IMR-90 (cell line): Measurements from ENCODE around the gene AKT3. TPM values are rescaled to one million over a fixed set of nuclear protein-coding genes. Genes with fewer than 3 reads are reported as not detected.

Experiments
- ATAC-seq: fragments of 200-7000 bp; cut with Tn5 transposase; 2 replicates; pipeline ENCODE4 v1.9.1; 2020; ENCODE audit warnings: low read depth, mild to moderate bottlenecking, moderate library complexity
- BruUV-seq: library from RNA; stranded (reverse); fragments of 400-500 nt; replicated peaks from 2 replicates; lab custom pipeline; 2021; lab: Mats Ljungman, UMichigan
- CTCF ChIA-PET: fragments of 300-600 bp; formaldehyde crosslinking; extraction: SDS; loops from one replicate; lab custom pipeline; 2021; ENCODE audit warnings: antibody characterized with exemption; lab: Yijun Ruan, JAX
- POLR2A ChIA-PET: fragments of 300-600 bp; sonication (Branson Sonifier 250); formaldehyde crosslinking; loops from one replicate; lab custom pipeline; 2022; ENCODE audit warnings: antibody characterized with exemption; ENCODE audit not compliant: unreplicated experiment; lab: Charles Lee
- DNase-seq: peaks from one replicate; pipeline ENCODE4 v3.0.0; 2013
- H2AFZ ChIP-seq: replicated peaks from 2 replicates; pipeline ENCODE3; 2013; ENCODE audit warnings: low read length, mild to moderate bottlenecking; ENCODE audit not compliant: poor library complexity
- H2AK5ac ChIP-seq: 2 replicates; pipeline ENCODE4 v1.6.1; 2013; ENCODE audit warnings: low read depth, low read length, inconsistent platforms
- H2AK9ac ChIP-seq: replicated peaks from 2 replicates; pipeline ENCODE3; 2013; ENCODE audit warnings: mild to moderate bottlenecking, low read depth, low read length, moderate library complexity; ENCODE audit not compliant: poor library complexity
- H2BK120ac ChIP-seq: 2 replicates; pipeline ENCODE4 v1.6.1; 2013; ENCODE audit warnings: low read depth, low read length, inconsistent platforms
- H2BK15ac ChIP-seq: 3 replicates; pipeline ENCODE4 v1.6.1; 2013; ENCODE audit warnings: low read depth, low read length, inconsistent platforms
- H2BK20ac ChIP-seq: 2 replicates; pipeline ENCODE4 v1.6.1; 2013; ENCODE audit warnings: low read depth, mild to moderate bottlenecking, inconsistent platforms, low read length, moderate library complexity
- H2BK5ac ChIP-seq: 2 replicates; pipeline ENCODE4 v1.6.1; 2013; ENCODE audit warnings: mild to moderate bottlenecking, low read depth, low read length, inconsistent platforms; ENCODE audit not compliant: poor library complexity, severe bottlenecking
- H3K14ac ChIP-seq: replicated peaks from 2 replicates; pipeline ENCODE4 v1.6.1; 2013; ENCODE audit warnings: low read depth, low read length, inconsistent platforms
- H3K18ac ChIP-seq: 2 replicates; pipeline ENCODE4 v1.6.1; 2013; ENCODE audit warnings: low read depth, low read length, control low read depth
- H3K23ac ChIP-seq: 2 replicates; pipeline ENCODE4 v1.6.1; 2013; ENCODE audit warnings: low read depth, low read length, inconsistent platforms
- H3K27ac ChIP-seq: 2 replicates; pipeline ENCODE4 v1.5.1; 2013; ENCODE audit warnings: mild to moderate bottlenecking, control low read depth, low read length; ENCODE audit not compliant: insufficient read depth
- H3K27me3 ChIP-seq: 2 replicates; pipeline ENCODE4 v1.6.1; 2013; ENCODE audit warnings: low read length; ENCODE audit not compliant: control insufficient read depth, insufficient read depth
- H3K36me3 ChIP-seq: 2 replicates; pipeline ENCODE4 v1.6.1; 2013; ENCODE audit warnings: low read length, mixed read lengths; ENCODE audit not compliant: control insufficient read depth, insufficient read depth
- H3K4ac ChIP-seq: 2 replicates; pipeline ENCODE4 v1.6.1; 2013; ENCODE audit warnings: low read depth, low read length, inconsistent platforms
- H3K4me1 ChIP-seq: 2 replicates; pipeline ENCODE4 v1.6.1; 2013; ENCODE audit warnings: low read length, mixed read lengths; ENCODE audit not compliant: control insufficient read depth, insufficient read depth
- H3K4me2 ChIP-seq: 2 replicates; pipeline ENCODE4 v1.6.1; 2013; ENCODE audit warnings: low read depth, mild to moderate bottlenecking, control low read depth, low read length, moderate library complexity
- H3K4me3 ChIP-seq: 2 replicates; pipeline ENCODE4 v1.5.1; 2013; ENCODE audit warnings: low read depth, mild to moderate bottlenecking, control low read depth, low read length, moderate library complexity; ENCODE audit not compliant: insufficient read depth
- H3K56ac ChIP-seq: 2 replicates; pipeline ENCODE4 v1.6.1; 2013; ENCODE audit warnings: low read length, inconsistent platforms; ENCODE audit not compliant: insufficient read depth; ENCODE audit errors: extremely low read depth
- H3K79me1 ChIP-seq, 2 experiments: 2 replicates each; pipeline ENCODE4 v1.6.1; 2013; ENCODE audit warnings: low read length in 2 of 2, inconsistent platforms in 1 of 2, low read depth in 1 of 2
- H3K9ac ChIP-seq: 2 replicates; pipeline ENCODE4 v1.6.1; 2013; ENCODE audit warnings: low read depth, low read length, control low read depth
- H3K9me1 ChIP-seq: 2 replicates; pipeline ENCODE4 v1.6.1; 2013; ENCODE audit warnings: low read length, inconsistent platforms; ENCODE audit not compliant: insufficient read depth
- H3K9me3 ChIP-seq: 2 replicates; pipeline ENCODE4 v1.6.1; 2013; ENCODE audit warnings: low read length; ENCODE audit not compliant: control insufficient read depth, insufficient read depth
- H4K20me1 ChIP-seq: 2 replicates; pipeline ENCODE4 v1.6.1; 2013; ENCODE audit warnings: low read length, inconsistent platforms; ENCODE audit not compliant: insufficient read depth
- H4K5ac ChIP-seq: 2 replicates; pipeline ENCODE4 v1.6.1; 2013; ENCODE audit warnings: mild to moderate bottlenecking, low read depth, low read length, control low read depth
- H4K8ac ChIP-seq, 2 experiments: 2 replicates each; pipeline ENCODE4 v1.6.1; 2013; ENCODE audit warnings: low read depth in 2 of 2, low read length in 2 of 2, control low read depth in 1 of 2, inconsistent platforms in 1 of 2
- H4K91ac ChIP-seq: 2 replicates; pipeline ENCODE4 v1.6.1; 2013; ENCODE audit warnings: low read depth, low read length, inconsistent platforms; ENCODE audit not compliant: insufficient read depth
- BHLHE40 ChIP-seq: fragments of 150-350 bp; IDR thresholded peaks from 2 replicates; pipeline ENCODE4 v1.6.1; 2016; ENCODE audit warnings: mild to moderate bottlenecking, low read depth, low read length
- WGBS, 2 experiments: methylation state at CpG; one replicate each; pipeline versions ENCODE4 v1.1.5 to v1.1.7; 2013; ENCODE audit warnings: missing lambda C conversion rate in 2 of 2; ENCODE audit not compliant: insufficient read length in 1 of 2; ENCODE audit errors: extremely low coverage in 2 of 2; 5-methylcytosine and 5-hydroxymethylcytosine counted together
- dilution Hi-C: fragments of 300-500 bp; cut with HindIII; formaldehyde crosslinking; loops from one replicate; pipeline ENCODE4 v1.14.3; 2018; ENCODE audit warnings: low sequenced_read_pairs; ENCODE audit not compliant: unreplicated experiment
- in situ Hi-C: fragments of 300-500 bp; cut with MboI; formaldehyde crosslinking; loops from 3 replicates; pipeline ENCODE4 v1.14.3; 2019; ENCODE audit warnings: low sequenced_read_pairs, inconsistent platforms, mixed read lengths
- intact Hi-C: fragments of 100-400 bp; cut with micrococcal nuclease; formaldehyde crosslinking; loops from 2 replicates; pipeline ENCODE4 v1.10.0; 2022
- polyA plus RNA-seq, 3 experiments: library from polyadenylated mRNA; depleted of rRNA; stranded (reverse); fragments of >200 nt; gene quantifications; 2 replicates each; pipeline ENCODE4 v1.2.3, GENCODE V29; 2012; ENCODE audit warnings: low replicate concordance in 1 of 3
- total RNA-seq: library from RNA; depleted of rRNA; stranded (reverse); fragments of >200 nt; gene quantifications from 2 replicates; pipeline ENCODE4 v1.2.3, GENCODE V29; 2012

The AKT3 gene
- total and polyA plus RNA-seq, 2 of the 4 experiments (the other 2 are of a cell fraction): 15.2 to 19.4 TPM

DNA sequence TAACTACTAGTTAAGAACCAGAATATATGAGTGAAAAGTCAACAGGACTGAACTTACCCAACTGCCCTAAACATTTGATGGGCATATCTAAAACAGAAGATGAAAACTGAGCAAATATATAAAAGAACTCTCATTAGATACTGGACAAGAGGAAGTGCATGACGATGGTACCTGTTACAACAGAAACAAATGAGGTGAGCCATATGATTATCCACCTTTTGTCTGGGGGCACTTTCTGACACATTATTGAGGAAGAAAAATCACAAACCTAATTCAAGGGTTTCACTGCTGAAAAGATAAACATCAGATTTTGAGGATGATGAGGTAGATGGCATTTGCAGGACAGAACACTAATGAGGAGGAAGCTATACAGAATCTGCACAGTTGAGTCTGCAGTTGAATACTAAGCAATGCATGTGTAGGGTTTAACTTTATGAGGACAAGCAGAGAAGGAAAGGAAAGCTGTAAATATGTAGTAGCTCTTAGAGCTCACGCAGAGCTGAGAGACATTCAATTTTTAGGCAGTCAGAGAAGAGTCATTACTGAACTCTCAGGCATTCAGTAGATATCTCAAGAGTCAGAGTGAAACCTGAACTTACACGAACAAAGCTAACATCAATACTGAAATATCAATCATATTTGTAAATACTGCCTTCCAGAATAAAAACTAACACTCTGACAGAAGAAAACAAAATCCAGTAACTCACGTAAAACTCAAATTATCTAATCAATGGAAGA, 262.1 kb downstream of the AKT3 start:
- H3K4me3 ChIP-seq: no peak overlapping the region
- H3K9ac ChIP-seq: no peak overlapping the region
- no peak overlapping the region for H3K23ac ChIP-seq
- no peak overlapping the region for H4K91ac ChIP-seq
- H2BK5ac ChIP-seq: no peak overlapping the region
- no peaks in the 10 kb centered on the region for H4K20me1 ChIP-seq
- H3K79me1 ChIP-seq: peaks cover 8 to 10% of the 10 kb centered on the region in 2 experiments; a peak in 3 of 4 replicates
- in situ Hi-C loops (no loop called here), intact Hi-C loops (no loop called here), dilution Hi-C loops (no loop called here)
- TF ChIP-seq BHLHE40: no peak
- H2BK20ac ChIP-seq: no peak overlapping the region
- no peak overlapping the region for H3K27ac ChIP-seq
- H3K36me3 ChIP-seq: no peaks in the 10 kb centered on the region
- ATAC-seq: no peak
- no peaks in the 10 kb centered on the region for H3K9me1 ChIP-seq
- H2BK120ac ChIP-seq: no peak overlapping the region
- no peak overlapping the region for H2AK5ac ChIP-seq
- H3K4ac ChIP-seq: no peak overlapping the region
- H2AK9ac ChIP-seq: no peak overlapping the region
- H3K56ac ChIP-seq: no peak overlapping the region
- peaks cover 3% of the 10 kb centered on the region; the same call in 1 of the 2 replicates for H3K9me3 ChIP-seq
- no peak overlapping the region for H3K4me2 ChIP-seq
- no peak overlapping the region for H2BK15ac ChIP-seq
- H4K5ac ChIP-seq: no peak overlapping the region
- ChIA-PET POLR2A (no interaction called here), CTCF (interaction anchor here (0.6 kb wide), 1 partner anchor 25 kb away, joined by 3 read pairs; no protein-coding TSS in a partner anchor)
- BruUV-seq: no TSS peak
- no peaks in the 10 kb centered on the region for H3K27me3 ChIP-seq
- no peak for DNase-seq
- H3K4me1 ChIP-seq: no peaks in the 10 kb centered on the region
- H2AFZ ChIP-seq: no peak overlapping the region
- no peak overlapping the region for H4K8ac ChIP-seq
- H3K14ac ChIP-seq: no peak overlapping the region
- WGBS, 2 experiments: 94% methylated on average over 2 of the region's 4 CpGs; no CpG with 5 or more reads in 1 of the 2 experiments
- no peak overlapping the region for H3K18ac ChIP-seq
